GM21576 (cell line): ENCODE data around the gene MEI1.

Experiments used
- ATAC-seq: cut with Tn5 transposase; IDR thresholded peaks from one replicate; pipeline ENCODE4 v1.9.1; 2021; ENCODE audit warnings: mild to moderate bottlenecking, moderate library complexity; ENCODE audit not compliant: unreplicated experiment

The MEI1 gene

GRCh38 chr22:41838842-41839618 lies 139.7 kb downstream of the MEI1 start:
- no peak for ATAC-seq

- ATAC-seq: no peak
Observed at GRCh38 chr22:41840216-41840615, 140.9 kb downstream of the MEI1 start.

GRCh38 chr22:41841085-41841712 lies 141.9 kb downstream of the MEI1 start:
- no peak for ATAC-seq

GRCh38 chr22:41842996-41843970 lies 144.0 kb downstream of the MEI1 start:
- ATAC-seq: no peak

- no peak for ATAC-seq
Observed at GRCh38 chr22:41844036-41844435, 144.7 kb downstream of the MEI1 start.

- ATAC-seq: no peak
Observed at GRCh38 chr22:41844513-41844912, 145.2 kb downstream of the MEI1 start.

GRCh38 chr22:41845380-41846267 lies 146.3 kb downstream of the MEI1 start:
- no peak for ATAC-seq

GRCh38 chr22:41846268-41846987 lies 147.1 kb downstream of the MEI1 start:
- ATAC-seq: no peak

GRCh38 chr22:41847300-41847699 lies 148.0 kb downstream of the MEI1 start:
- no peak for ATAC-seq

- ATAC-seq: no peak
Observed at GRCh38 chr22:41848468-41848867, 149.2 kb downstream of the MEI1 start.
